Measurements from ENCODE around the gene ARTN. TPM values are rescaled to one million over a fixed set of nuclear protein-coding genes. Genes with fewer than 3 reads are reported as not detected.

The ARTN gene
- total RNA-seq: 30.6 and 37.7 TPM in 2 replicates

DNA sequence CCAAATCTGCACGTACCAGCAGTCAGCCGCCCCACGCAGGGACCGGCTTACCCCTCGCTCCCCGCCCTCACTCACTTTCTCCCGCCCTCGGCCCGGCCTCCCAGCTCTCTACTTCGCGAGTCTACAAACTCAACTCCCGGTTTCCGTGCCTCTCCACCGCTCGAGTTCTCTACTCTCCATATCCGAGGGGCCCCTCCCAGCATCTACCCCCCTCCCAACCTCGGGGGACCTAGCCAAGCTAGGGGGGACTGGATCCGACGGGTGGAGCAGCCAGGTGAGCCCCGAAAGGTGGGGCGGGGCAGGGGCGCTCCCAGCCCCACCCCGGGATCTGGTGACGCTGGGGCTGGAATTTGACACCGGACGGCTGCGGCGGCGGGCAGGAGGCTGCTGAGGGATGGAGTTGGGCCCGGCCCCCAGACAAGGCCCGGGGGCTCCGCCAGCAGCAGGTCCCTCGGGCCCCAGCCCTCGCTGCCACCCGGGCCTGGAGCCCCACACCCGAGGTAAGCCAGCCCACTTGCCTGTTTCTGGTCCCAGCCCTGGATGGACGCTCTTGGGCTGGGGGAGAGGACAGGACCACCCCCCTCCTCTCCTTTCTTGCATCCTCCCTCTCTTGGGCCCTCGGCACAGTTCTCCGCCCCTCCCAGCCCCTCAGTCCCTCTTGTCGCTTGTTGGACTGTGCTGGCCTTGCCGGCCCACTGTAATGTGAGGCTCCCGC lies at the start of gene ARTN:
Gene ARTN (plus strand): TSS at position 416 of the 715 bp plus-strand sequence. CDS start 1,856 bp downstream, outside the sequence.

DNA sequence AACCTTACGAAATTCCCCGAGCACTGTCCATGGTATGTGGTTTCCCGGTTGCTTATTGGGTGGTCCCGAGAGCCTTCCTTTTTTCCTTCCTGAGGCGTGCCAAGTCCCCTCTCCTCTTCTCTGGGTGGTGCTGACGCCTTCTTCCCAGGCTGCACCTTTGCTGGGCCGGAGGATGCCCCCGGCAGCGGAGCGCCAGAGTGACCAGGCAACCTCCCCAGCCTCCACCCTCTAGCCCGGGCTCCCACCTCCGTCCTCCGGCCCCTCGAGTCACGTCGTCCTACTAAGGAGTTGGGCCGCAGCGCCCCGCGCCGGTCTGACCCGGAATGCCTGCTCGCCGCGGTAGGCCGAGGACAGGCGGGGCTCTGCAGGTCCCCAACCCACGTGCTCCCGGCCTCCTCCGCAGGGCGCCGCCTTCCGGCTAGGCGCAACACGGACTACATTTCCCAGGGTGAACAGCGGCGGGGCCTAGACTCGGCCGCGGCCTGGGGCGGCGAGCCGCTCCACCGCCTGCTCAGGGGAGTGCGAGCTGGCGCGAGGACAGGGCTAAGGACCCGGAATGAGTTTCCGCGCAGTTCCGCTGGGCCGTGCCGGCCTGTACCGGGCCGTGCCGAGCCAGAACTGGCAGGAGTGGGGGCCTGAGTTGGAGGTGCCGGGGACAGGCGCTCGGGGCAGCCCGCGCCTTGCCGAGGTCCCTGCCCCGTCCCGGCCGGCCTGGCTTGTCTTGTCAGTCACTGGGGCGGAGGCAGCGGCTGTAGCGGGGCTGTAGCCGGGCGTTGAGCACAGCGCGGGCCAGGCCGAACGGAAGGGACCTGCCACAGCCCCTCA lies 12.8 kb downstream of the ARTN start, which contains the start of gene IPO13:
Gene IPO13 (plus strand): TSS at position 715 of the 825 bp plus-strand sequence. CDS start 651 bp downstream, outside the sequence.

GRCh38 chr1:43969746-43970466 lies 36.3 kb downstream of the ARTN start, which contains the start of gene DPH2:
DPH2 (plus strand) TSS chr1:43970010; CDS start chr1:43970176, 166 bp downstream.

GRCh38 chr1:43974443-43975248 lies 41.0 kb downstream of the ARTN start, which contains the start of gene ATP6V0B:
ATP6V0B (plus strand) TSS chr1:43974960; CDS start chr1:43975041, 81 bp downstream.

GRCh38 chr1:43978551-43979260 lies 45.1 kb downstream of the ARTN start, which contains the start of gene B4GALT2:
B4GALT2 (plus strand) TSS chr1:43979210; CDS start chr1:43981161, 1,951 bp downstream.

Other genes starting within 250 kb of the ARTN start
- 8.7 TPM in 2 replicates for gene ST3GAL3, start 226.3 kb upstream of the ARTN start, total RNA-seq
- 25.4 and 30.6 TPM in 2 replicates for gene IPO13, start 13.1 kb downstream of the ARTN start, total RNA-seq
- 27.7 and 29.4 TPM in 2 replicates for gene DPH2, start 36.2 kb downstream of the ARTN start, total RNA-seq
- 187 and 208 TPM in 2 replicates for gene ATP6V0B, start 41.2 kb downstream of the ARTN start, total RNA-seq
- gene B4GALT2, start 45.4 kb downstream of the ARTN start, total RNA-seq: 104 and 123 TPM in 2 replicates
- 3.4 and 5.3 TPM in 2 replicates for gene CCDC24, start 57.8 kb downstream of the ARTN start, total RNA-seq
- 11.9 and 14.7 TPM in 2 replicates for gene SLC6A9, start 97.7 kb downstream of the ARTN start, total RNA-seq
- gene KLF17, start 185.0 kb downstream of the ARTN start, total RNA-seq: 0.24 TPM in 1 of 2 replicates, not detected in the other
- gene KLF18, start 207.8 kb downstream of the ARTN start, total RNA-seq: not detected in 2 replicates

Data from tracheal epithelial cell (primary cell).